HepG2 (cell line): ENCODE measurements around the gene TTC23. TPM values are rescaled to one million over a fixed set of nuclear protein-coding genes. Genes with fewer than 3 reads are reported as not detected.
A peak's percentile ranks its signal among the peaks of the same experiment; 100 is the strongest.

ENCODE experiments used
- AHDC1 ChIP-seq: sonication (generic); formaldehyde crosslinking; IDR thresholded peaks from 2 replicates; pipeline ENCODE4 v1.5.1; 2020; ENCODE audit warnings: mild to moderate bottlenecking, missing genetic modification reagents, borderline replicate concordance
- ARNT ChIP-seq: fragments of 450-650 bp; IDR thresholded peaks from 2 replicates; pipeline ENCODE4 v1.6.1; 2017
- CSRNP1 ChIP-seq: sonication (generic); formaldehyde crosslinking; IDR thresholded peaks from 2 replicates; pipeline ENCODE4 v1.8.1; 2023; ENCODE audit warnings: mild to moderate bottlenecking, missing genetic modification reagents
- DNMT3B ChIP-seq: conservative IDR thresholded peaks from 2 replicates; pipeline ENCODE4 v1.6.1; 2016; ENCODE audit warnings: missing biosample characterization, control low read depth
- ELF3 ChIP-seq: IDR thresholded peaks from 2 replicates; pipeline ENCODE4 v1.6.1; 2016; ENCODE audit warnings: missing genetic modification reagents, missing compliant biosample characterization
- HES4 ChIP-seq: sonication (generic); formaldehyde crosslinking; IDR thresholded peaks from 2 replicates; pipeline ENCODE4 v1.9.0; 2021; ENCODE audit warnings: mild to moderate bottlenecking, missing genetic modification reagents, borderline replicate concordance
- HMG20B ChIP-seq: conservative IDR thresholded peaks from 2 replicates; pipeline ENCODE4 v1.6.1; 2016; ENCODE audit warnings: missing genetic modification reagents, missing compliant biosample characterization
- MIER3 ChIP-seq: IDR thresholded peaks from 2 replicates; pipeline ENCODE4 v1.6.1; 2016; ENCODE audit warnings: missing compliant biosample characterization, borderline replicate concordance
- MTA1 ChIP-seq: sonication (generic); formaldehyde crosslinking; IDR thresholded peaks from 2 replicates; pipeline ENCODE4 v1.4.0; 2020; ENCODE audit warnings: missing genetic modification reagents, mild to moderate bottlenecking, borderline replicate concordance
- NR2F2 ChIP-seq: IDR thresholded peaks from 2 replicates; pipeline ENCODE4 v1.6.1; 2012; ENCODE audit warnings: low read depth, inconsistent platforms, borderline replicate concordance
- SKI ChIP-seq: fragments of 450-650 bp; IDR thresholded peaks from one replicate; pipeline ENCODE4 v1.6.1; 2018; ENCODE audit warnings: mild to moderate bottlenecking; ENCODE audit not compliant: partially characterized antibody
- THYN1 ChIP-seq: sonication (generic); formaldehyde crosslinking; IDR thresholded peaks from 2 replicates; pipeline ENCODE4 v1.8.1; 2023; ENCODE audit warnings: low read depth, mild to moderate bottlenecking, moderate library complexity, missing genetic modification reagents, borderline replicate concordance
- XBP1 ChIP-seq: sonication (generic); formaldehyde crosslinking; IDR thresholded peaks from 2 replicates; pipeline ENCODE4 v1.5.0; 2020; ENCODE audit warnings: missing genetic modification reagents
- YY1 ChIP-seq: IDR thresholded peaks from 2 replicates; pipeline ENCODE4 v1.6.1; 2011; ENCODE audit warnings: low read length, low read depth, moderate library complexity, mild to moderate bottlenecking; ENCODE audit not compliant: insufficient read depth, insufficient replicate concordance
- ZFP36L2 ChIP-seq: sonication (generic); formaldehyde crosslinking; IDR thresholded peaks from 2 replicates; pipeline ENCODE4 v1.4.0; 2020; ENCODE audit warnings: missing genetic modification reagents
- ZNF101 ChIP-seq: sonication (generic); formaldehyde crosslinking; IDR thresholded peaks from 2 replicates; pipeline ENCODE4 v1.4.0; 2020; ENCODE audit warnings: mild to moderate bottlenecking, low read depth, missing genetic modification reagents, borderline replicate concordance
- ZNF24 ChIP-seq: fragments of 450-650 bp; IDR thresholded peaks from 2 replicates; pipeline ENCODE4 v1.6.1; 2017; ENCODE audit warnings: antibody characterized with exemption, mild to moderate bottlenecking
- ZNF333 ChIP-seq: sonication (generic); formaldehyde crosslinking; IDR thresholded peaks from 2 replicates; pipeline ENCODE4 v1.4.0; 2020; ENCODE audit warnings: mild to moderate bottlenecking, missing genetic modification reagents, borderline replicate concordance
- ZNF337 ChIP-seq: sonication (generic); formaldehyde crosslinking; IDR thresholded peaks from 2 replicates; pipeline ENCODE4 v1.5.1; 2020; ENCODE audit warnings: missing genetic modification reagents, low read depth, mild to moderate bottlenecking, borderline replicate concordance
- ZNF564 ChIP-seq: sonication (generic); formaldehyde crosslinking; IDR thresholded peaks from 2 replicates; pipeline ENCODE4 v1.8.1; 2023; ENCODE audit warnings: mild to moderate bottlenecking, missing genetic modification reagents
- ZNF572 ChIP-seq: sonication (generic); formaldehyde crosslinking; IDR thresholded peaks from 2 replicates; pipeline ENCODE4 v1.5.1; 2020; ENCODE audit warnings: mild to moderate bottlenecking, missing genetic modification reagents
- ZNF576 ChIP-seq: sonication (generic); formaldehyde crosslinking; IDR thresholded peaks from 2 replicates; pipeline ENCODE4 v1.4.0; 2020; ENCODE audit warnings: mild to moderate bottlenecking, missing genetic modification reagents
- ZNF749 ChIP-seq: sonication (generic); formaldehyde crosslinking; IDR thresholded peaks from 2 replicates; pipeline ENCODE4 v1.8.0; 2022; ENCODE audit warnings: mild to moderate bottlenecking, missing genetic modification reagents, moderate library complexity, borderline replicate concordance
- polyA plus RNA-seq, 8 experiments: library from polyadenylated mRNA; depleted of rRNA in 3 of 8; stranded (reverse) in 7 of 8; unstranded in 1 of 8; fragments of >200 nt; fragmentation: Illumina TruSeq in 4 of 8; extraction: Trizol in 4 of 8; gene quantifications; 2 replicates each; pipeline versions ENCODE4 v1.2.1 to v1.2.3, GENCODE V29; 2011 to 2016; ENCODE audit warnings: low read depth in 4 of 8, missing spikeins in 1 of 8, mixed read lengths in 1 of 8; ENCODE audit not compliant: insufficient read depth in 1 of 8
- total RNA-seq, 5 experiments: library from RNA; depleted of rRNA; stranded (reverse); fragments of >200 nt; fragmentation: Illumina TruSeq; extraction: Trizol; gene quantifications; 2 replicates each; pipeline ENCODE4 v1.2.3, GENCODE V29; 2016; ENCODE audit warnings: low read depth in 1 of 5

The TTC23 gene
- total and polyA plus RNA-seq, 2 of the 13 experiments (the other 11 are each of a cell fraction or from before 2014, with no cell fraction given): 1.6 to 11.7 TPM

GRCh38 chr15:99131441-99132023, 117.8 kb downstream of the TTC23 start (continued):
- peak; percentile 68; the same call in 1 of the 2 replicates for TF ChIP-seq CSRNP1 (CRISPR knock-in tag)
- TF ChIP-seq MIER3 (CRISPR knock-in tag): peak; percentile 53; the same call in 1 of the 2 replicates
- no peak for TF ChIP-seq ZFP36L2 (CRISPR knock-in tag)
- no peak for TF ChIP-seq ZNF564 (CRISPR knock-in tag)
- no peak for TF ChIP-seq ZNF333 (CRISPR knock-in tag)
- TF ChIP-seq ZNF337 (CRISPR knock-in tag): no peak
- TF ChIP-seq XBP1 (CRISPR knock-in tag): no peak
- no peak for TF ChIP-seq ZNF572
- TF ChIP-seq THYN1: no peak
- TF ChIP-seq ZNF24: no peak
- TF ChIP-seq ARNT: no peak
- TF ChIP-seq YY1: peak; percentile 32
- no peak for TF ChIP-seq SKI
- no peak for TF ChIP-seq ZNF576 (CRISPR knock-in tag)
- TF ChIP-seq HES4 (CRISPR knock-in tag): no peak
- peak; percentile 39; the same call in 1 of the 2 replicates for TF ChIP-seq ELF3 (CRISPR knock-in tag)
- 0 out of 2 replicates have a peak, but pooled peaks have one; percentile 24 for TF ChIP-seq HMG20B
- TF ChIP-seq DNMT3B (CRISPR knock-in tag): no peak
- no peak for TF ChIP-seq MTA1 (CRISPR knock-in tag)
- TF ChIP-seq NR2F2: no peak
- TF ChIP-seq ZNF749 (CRISPR knock-in tag): no peak
- no peak for TF ChIP-seq ZNF101 (CRISPR knock-in tag)
- peak; percentile 46; the same call in 1 of the 2 replicates for TF ChIP-seq AHDC1 (CRISPR knock-in tag)
